HFFc6 (cell line): ENCODE data around the gene POMP. TPM values are rescaled to one million over a fixed set of nuclear protein-coding genes. Genes with fewer than 3 reads are reported as not detected.

Experiments used
- DNase-seq: peaks from one replicate; pipeline ENCODE4 v3.0.0-alpha.2; 2018
- H3K27ac Mint-ChIP-seq: 2 replicates; pipeline ENCODE4 v1.8.0; 2020; ENCODE audit warnings: mild to moderate bottlenecking, mixed read lengths
- H3K27me3 Mint-ChIP-seq: 2 replicates; pipeline ENCODE4 v1.8.0; 2021; ENCODE audit warnings: mild to moderate bottlenecking, moderate library complexity, mixed read lengths; ENCODE audit not compliant: insufficient read depth
- H3K36me3 Mint-ChIP-seq: 2 replicates; pipeline ENCODE4 v1.8.0; 2021; ENCODE audit warnings: low read depth, mixed read lengths
- H3K4me1 Mint-ChIP-seq: 2 replicates; pipeline ENCODE4 v1.8.0; 2020; ENCODE audit warnings: low read depth, mixed read lengths
- H3K4me3 Mint-ChIP-seq: 2 replicates; pipeline ENCODE4 v1.8.0; 2020; ENCODE audit warnings: mild to moderate bottlenecking, moderate library complexity, mixed read lengths
- H3K9me3 Mint-ChIP-seq: 2 replicates; pipeline ENCODE4 v1.8.0; 2020; ENCODE audit warnings: mild to moderate bottlenecking, mixed read lengths
- CTCF ChIP-seq: fragments of 200-600 bp; sonication (generic); IDR thresholded peaks from 2 replicates; pipeline ENCODE4 v1.5.0; 2021; ENCODE audit warnings: antibody characterized with exemption, mild to moderate bottlenecking
- total RNA-seq, 6 experiments: library from RNA; stranded (reverse); fragmentation: NEBNext Ultra II Directional; extraction: Animal tissue kit (Norgen Biotek cat#: 25700); gene quantifications; 2 replicates in 1 of 6; 3 replicates in 5 of 6; pipeline ENCODE4 v1.2.3, GENCODE V29; 2021

Gene POMP
- total RNA-seq, 6 experiments from 2014 or later, result 156 to 175 (median 165) TPM

DNA sequence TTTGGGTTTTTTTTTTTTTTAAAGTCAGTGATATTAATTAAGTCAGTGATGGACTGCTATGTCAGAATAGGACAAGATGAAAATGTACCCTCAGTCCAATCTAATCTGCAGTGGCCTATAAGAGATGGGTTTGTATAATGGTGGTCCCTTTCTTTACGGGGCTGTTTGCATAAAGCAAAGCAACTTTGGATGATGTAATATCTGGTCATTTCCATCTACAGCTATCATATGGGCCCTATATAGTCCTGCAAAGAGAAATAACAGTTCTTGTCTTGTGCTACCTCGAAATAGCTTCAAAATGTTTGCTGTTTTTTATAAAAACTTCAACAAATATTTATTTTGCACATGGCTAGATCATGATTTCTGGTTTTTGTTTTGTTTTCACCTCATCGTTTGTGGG lies 20.2 kb upstream of the POMP start:
- TF ChIP-seq CTCF, result no peak
- H3K9me3 Mint-ChIP-seq, result no peaks in the 10 kb centered on the region; the same call in 1 of the 2 replicates
- peaks cover 58% of the 10 kb centered on the region for H3K4me1 Mint-ChIP-seq
- H3K27ac Mint-ChIP-seq, result no peak overlapping the region
- H3K36me3 Mint-ChIP-seq, result peaks cover 6% of the 10 kb centered on the region; the same call in 1 of the 2 replicates
- no peak overlapping the region for H3K4me3 Mint-ChIP-seq
- no peaks in the 10 kb centered on the region; the same call in 1 of the 2 replicates for H3K27me3 Mint-ChIP-seq
- no peak for DNase-seq

- Mint-ChIP-seq H3K27ac (no peak overlapping the region), H3K36me3 (peaks cover 12% of the 10 kb centered on the region), H3K9me3 (peaks cover 6% of the 10 kb centered on the region), H3K27me3 (no peaks in the 10 kb centered on the region; the same call in 1 of the 2 replicates), H3K4me1 (peaks cover 41% of the 10 kb centered on the region), H3K4me3 (peak overlapping the region; percentile 13; the same call in 1 of the 2 replicates)
- no peak for TF ChIP-seq CTCF
- DNase-seq, result no peak
Observed at GRCh38 chr13:28640861-28641599, 17.9 kb upstream of the POMP start.

- H3K4me3 Mint-ChIP-seq, result no peak overlapping the region
- H3K36me3 Mint-ChIP-seq, result peaks cover 12% of the 10 kb centered on the region
- H3K27me3 Mint-ChIP-seq, result no peaks in the 10 kb centered on the region; the same call in 1 of the 2 replicates
- TF ChIP-seq CTCF, result no peak
- H3K4me1 Mint-ChIP-seq, result peaks cover 35% of the 10 kb centered on the region
- H3K27ac Mint-ChIP-seq, result no peak overlapping the region
- peaks cover 6% of the 10 kb centered on the region for H3K9me3 Mint-ChIP-seq
- no peak for DNase-seq
Observed at GRCh38 chr13:28641600-28641926, 17.4 kb upstream of the POMP start.

GRCh38 chr13:28650284-28650683 lies 8.6 kb upstream of the POMP start:
- peaks cover 20% of the 10 kb centered on the region for H3K36me3 Mint-ChIP-seq
- DNase-seq, result peak; percentile 82
- H3K27ac Mint-ChIP-seq, result peak overlapping the region; percentile 82
- H3K27me3 Mint-ChIP-seq, result no peaks in the 10 kb centered on the region
- H3K9me3 Mint-ChIP-seq, result no peaks in the 10 kb centered on the region
- peak overlapping the region; percentile 51 for H3K4me3 Mint-ChIP-seq
- peaks cover 47% of the 10 kb centered on the region for H3K4me1 Mint-ChIP-seq
- no peak for TF ChIP-seq CTCF

DNA sequence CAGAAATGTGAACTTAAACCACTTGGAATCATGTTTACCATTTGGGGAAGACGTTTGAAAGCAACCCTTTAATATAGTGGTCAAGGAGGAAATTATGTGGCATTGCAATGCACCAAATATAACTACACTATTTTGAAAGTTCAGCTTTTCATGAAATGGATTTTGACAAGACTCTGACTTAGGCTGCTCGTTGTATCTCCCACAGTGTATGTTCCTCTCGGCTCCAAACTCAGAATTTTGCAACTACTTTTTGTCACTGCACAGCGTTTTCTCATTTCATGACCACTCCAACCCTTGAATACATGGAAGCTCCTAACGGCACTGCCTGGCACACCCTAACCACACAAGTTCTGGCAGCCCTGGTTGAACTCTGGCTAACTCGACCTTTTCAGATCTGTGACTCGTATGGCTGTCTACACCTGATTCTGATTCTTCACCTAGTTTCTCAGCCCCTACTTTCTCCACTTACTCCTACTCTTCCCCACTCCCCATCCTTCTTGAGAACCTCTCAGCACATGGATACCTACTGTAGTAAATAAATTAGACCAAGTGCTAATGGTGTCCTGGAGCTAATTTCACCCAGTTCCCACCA lies 7.0 kb upstream of the POMP start:
- no peaks in the 10 kb centered on the region for H3K9me3 Mint-ChIP-seq
- TF ChIP-seq CTCF, result no peak
- peaks cover 64% of the 10 kb centered on the region for H3K4me1 Mint-ChIP-seq
- no peak overlapping the region for H3K4me3 Mint-ChIP-seq
- H3K36me3 Mint-ChIP-seq, result peaks cover 21% of the 10 kb centered on the region
- DNase-seq, result no peak
- no peak overlapping the region for H3K27ac Mint-ChIP-seq
- no peaks in the 10 kb centered on the region for H3K27me3 Mint-ChIP-seq
